Right lobe of liver (tissue), 6 donors: ENCODE results near the gene ST3GAL5. TPM values are rescaled to one million over a fixed set of nuclear protein-coding genes. Genes with fewer than 3 reads are reported as not detected.
A peak's percentile ranks its signal among the peaks of the same experiment; 100 is the strongest.

Source experiments
- ATAC-seq, 4 donors: fragments of 200-7000 bp; cut with Tn5 transposase; one replicate each; pipeline ENCODE4 v1.9.1; 2020; ENCODE audit warnings: mild to moderate bottlenecking in 4 of 4, moderate library complexity in 4 of 4
- DNase-seq, 3 donors: peaks; one replicate each; pipeline ENCODE4 v3.0.0-alpha.2; 2020
- H3K27ac ChIP-seq, 3 donors: fragments of 200-600 bp; one replicate each; pipeline ENCODE4 v1.8.0; 2022
- H3K27me3 ChIP-seq, 2 donors: fragments of 200-600 bp; one replicate each; pipeline ENCODE4 v1.8.0; 2022
- H3K36me3 ChIP-seq, 4 donors: fragments of 200-600 bp; sonication (generic) in 1 of 4; one replicate each; pipeline versions ENCODE4 v1.5.1 to v1.8.0; 2017 to 2022; ENCODE audit warnings: control low read depth in 1 of 4
- H3K4me1 ChIP-seq, 4 donors: fragments of 200-600 bp; sonication (generic) in 1 of 4; one replicate each; pipeline versions ENCODE4 v1.5.1 to v1.8.0; 2017 to 2022; ENCODE audit warnings: control low read depth in 1 of 4
- H3K4me3 ChIP-seq, 3 donors: fragments of 200-600 bp; one replicate each; pipeline ENCODE4 v1.8.0; 2022
- H3K9me3 ChIP-seq, 4 donors: fragments of 200-600 bp; sonication (generic) in 1 of 4; one replicate each; pipeline versions ENCODE4 v1.5.1 to v1.8.0; 2017 to 2022; ENCODE audit warnings: control low read depth in 1 of 4
- POLR2A ChIP-seq: fragments of 450-650 bp; IDR thresholded peaks from one replicate; pipeline ENCODE4 v1.6.1; 2017; ENCODE audit warnings: antibody characterized with exemption, mild to moderate bottlenecking
- WGBS: methylation state at CpG from one replicate; pipeline ENCODE4 v1.1.6; 2018; ENCODE audit warnings: low coverage, low lambda C conversion rate; ENCODE audit not compliant: insufficient coverage; ENCODE audit errors: missing lambda C conversion rate; 5-methylcytosine and 5-hydroxymethylcytosine counted together
- intact Hi-C, 2 donors: fragments of 100-400 bp; cut with DNase I; formaldehyde crosslinking; loops; one replicate each; pipeline versions ENCODE4 v1.11.2 to v1.14.1; 2022
- total RNA-seq, 6 experiments: library from RNA; depleted of rRNA in 2 of 6; stranded (reverse); fragments of >200 nt in 2 of 6; fragmentation: NEBNext Ultra II Directional in 3 of 6; extraction: Animal tissue kit (Norgen Biotek cat#: 25700) in 3 of 6; gene quantifications; one replicate each; pipeline versions ENCODE4 v1.1.0 to v1.2.4, GENCODE V29; 2016 to 2023
- TF ChIP-seq, protein P1 (sequence below), 4 donors: fragments of 200-600 bp in 3 of 4; fragments of 450-650 bp in 1 of 4; IDR thresholded peaks; one replicate each; pipeline versions ENCODE4 v1.5.1 to v1.8.0; 2016 to 2022; ENCODE audit warnings: antibody characterized with exemption in 4 of 4, mild to moderate bottlenecking in 2 of 4
- donor health status: DM: no; HTN: yes; CAD: no.
- donor health status: DM: no; HTN: no; CAD: no.
- donor health status: DM: no; HTN: no; CAD: no.
- donor health status: DM: no; HTN: yes; CAD: no.
- donor health status: DM: no; HTN: yes; CAD: no.

The ST3GAL5 gene
- total RNA-seq, 6 experiments from 2014 or later = 8.6 to 22.2 (median 10.9) TPM

DNA sequence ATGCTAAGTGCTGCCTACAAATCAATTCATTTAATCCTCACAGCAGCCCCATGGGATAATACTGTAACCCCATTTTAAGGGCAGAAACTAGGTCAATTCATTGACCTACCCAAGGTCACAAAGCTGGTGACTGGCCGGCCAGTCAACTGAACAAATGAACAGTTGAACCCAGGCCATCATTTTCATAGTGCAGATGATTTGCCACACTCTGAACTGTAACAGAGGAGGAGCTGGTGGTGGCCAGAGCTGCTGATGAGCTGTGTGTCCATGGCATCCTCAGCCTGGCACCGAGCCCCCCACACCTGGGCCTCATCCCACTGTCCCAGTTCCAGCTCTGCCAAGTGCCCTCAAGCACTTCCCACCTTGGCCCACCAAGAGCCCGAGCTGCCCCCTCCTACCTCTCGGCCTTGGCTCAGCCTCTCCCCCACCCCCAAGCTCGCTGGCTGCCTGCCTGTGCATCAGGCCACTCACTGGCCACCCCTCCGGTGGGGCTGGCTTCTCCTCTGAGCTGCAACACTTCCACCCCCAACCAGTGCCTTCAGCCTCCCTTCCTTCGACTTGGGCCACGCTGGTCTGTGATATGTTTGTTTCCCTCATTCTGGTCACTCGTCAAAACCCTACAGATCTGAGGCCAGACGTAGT is 76.6 kb downstream of the ST3GAL5 start:
- Histone ChIP-seq H3K27me3 (no peaks in the 10 kb centered on the region), H3K36me3 (no peaks in the 10 kb centered on the region), H3K27ac (no peak overlapping the region), H3K4me3 (no peak overlapping the region), H3K9me3 (no peaks in the 10 kb centered on the region), H3K4me1 (peaks cover 0 to 11% (median 5%) of the 10 kb centered on the region in 4 donors)
- ATAC-seq = no peak
- DNase-seq = no peak
- intact Hi-C loops = loop anchor here (5.0 to 10.0 kb wide), 3 partner anchors 65 to 177 kb away; no protein-coding TSS in a partner anchor
- 43% methylated on average over 4 of the region's 10 CpGs for WGBS
- TF ChIP-seq POLR2A = no peak
- TF ChIP-seq, protein P1, sequence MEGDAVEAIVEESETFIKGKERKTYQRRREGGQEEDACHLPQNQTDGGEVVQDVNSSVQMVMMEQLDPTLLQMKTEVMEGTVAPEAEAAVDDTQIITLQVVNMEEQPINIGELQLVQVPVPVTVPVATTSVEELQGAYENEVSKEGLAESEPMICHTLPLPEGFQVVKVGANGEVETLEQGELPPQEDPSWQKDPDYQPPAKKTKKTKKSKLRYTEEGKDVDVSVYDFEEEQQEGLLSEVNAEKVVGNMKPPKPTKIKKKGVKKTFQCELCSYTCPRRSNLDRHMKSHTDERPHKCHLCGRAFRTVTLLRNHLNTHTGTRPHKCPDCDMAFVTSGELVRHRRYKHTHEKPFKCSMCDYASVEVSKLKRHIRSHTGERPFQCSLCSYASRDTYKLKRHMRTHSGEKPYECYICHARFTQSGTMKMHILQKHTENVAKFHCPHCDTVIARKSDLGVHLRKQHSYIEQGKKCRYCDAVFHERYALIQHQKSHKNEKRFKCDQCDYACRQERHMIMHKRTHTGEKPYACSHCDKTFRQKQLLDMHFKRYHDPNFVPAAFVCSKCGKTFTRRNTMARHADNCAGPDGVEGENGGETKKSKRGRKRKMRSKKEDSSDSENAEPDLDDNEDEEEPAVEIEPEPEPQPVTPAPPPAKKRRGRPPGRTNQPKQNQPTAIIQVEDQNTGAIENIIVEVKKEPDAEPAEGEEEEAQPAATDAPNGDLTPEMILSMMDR (IDR thresholded peaks at IDR 0.05) = no peak

- no peaks in the 10 kb centered on the region for H3K36me3 ChIP-seq
- intact Hi-C loops = loop anchor here (5.0 to 10.0 kb wide), 3 partner anchors 64 to 177 kb away; no protein-coding TSS in a partner anchor
- no peak for TF ChIP-seq POLR2A
- TF ChIP-seq, protein P1 (IDR thresholded peaks at IDR 0.05) = no peak
- no peak overlapping the region for H3K4me3 ChIP-seq
- 63% methylated on average over 21 of the region's 41 CpGs for WGBS
- ATAC-seq = no peak
- no peaks in the 10 kb centered on the region for H3K9me3 ChIP-seq
- H3K4me1 ChIP-seq = peaks cover 0 to 17% (median 7%) of the 10 kb centered on the region in 4 donors
- no peak overlapping the region for H3K27ac ChIP-seq
- DNase-seq = no peak
- no peaks in the 10 kb centered on the region for H3K27me3 ChIP-seq
These were observed 77.4 kb downstream of the ST3GAL5 start for GRCh38 chr2:85811180-85812093.

- Histone ChIP-seq H3K27ac (no peak overlapping the region), H3K4me3 (no peak overlapping the region)
- no peak for ATAC-seq
These were observed 78.2 kb downstream of the ST3GAL5 start for GRCh38 chr2:85810371-85811179.

DNA sequence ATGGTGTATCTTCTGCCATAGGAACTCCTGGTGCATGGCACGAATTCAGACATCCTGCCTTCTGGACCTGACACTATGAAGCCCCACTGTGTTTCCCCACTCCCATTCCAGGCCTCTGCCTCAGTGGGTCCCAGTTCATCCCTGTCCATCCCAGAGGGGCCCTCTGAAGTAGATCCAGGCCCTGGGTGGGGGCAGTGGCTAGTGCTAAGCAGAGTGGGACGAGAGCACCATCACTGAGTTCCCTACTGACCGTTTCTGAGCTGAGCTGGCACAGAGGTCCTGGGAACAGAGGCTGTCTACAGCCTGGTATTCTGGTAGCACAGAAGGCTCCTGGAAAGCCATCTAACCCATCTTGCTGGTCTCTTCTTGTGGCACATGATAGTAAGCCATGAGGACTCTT is 81.0 kb downstream of the ST3GAL5 start:
- 89% methylated on average over 1 of the region's 3 CpGs for WGBS
- no peak overlapping the region for H3K4me3 ChIP-seq
- intact Hi-C loops = no loop called here
- no peaks in the 10 kb centered on the region for H3K36me3 ChIP-seq
- peak overlapping the region in 2 of 3 donors; percentile 73 to 79 for H3K27ac ChIP-seq
- ATAC-seq = no peak
- peaks cover 0 to 36% (median 12%) of the 10 kb centered on the region in 4 donors for H3K4me1 ChIP-seq
- no peaks in the 10 kb centered on the region for H3K27me3 ChIP-seq
- no peak for TF ChIP-seq POLR2A
- DNase-seq = peak in 1 of 3 donors; percentile 41
- H3K9me3 ChIP-seq = no peaks in the 10 kb centered on the region

More at GRCh38 chr2:85810371-85811179, 78.2 kb downstream of the ST3GAL5 start:
- no peak for TF ChIP-seq POLR2A
- TF ChIP-seq, protein P1 (IDR thresholded peaks at IDR 0.05) = no peak
- peaks cover 0 to 24% (median 11%) of the 10 kb centered on the region in 4 donors for H3K4me1 ChIP-seq
- intact Hi-C loops = loop anchor here (5.0 to 10.0 kb wide), 3 partner anchors 63 to 176 kb away; no protein-coding TSS in a partner anchor
- H3K9me3 ChIP-seq = no peaks in the 10 kb centered on the region
- no peaks in the 10 kb centered on the region for H3K36me3 ChIP-seq
- WGBS = 100% methylated on average over 1 of the region's 16 CpGs
- DNase-seq = no peak
- H3K27me3 ChIP-seq = no peaks in the 10 kb centered on the region
